Gastroesophageal sphincter (tissue), 3 donors: ENCODE data around the gene SLC52A3.

Source experiments
- CTCF ChIP-seq, 4 experiments: fragments of 200-600 bp in 2 of 4; fragments of 450-650 bp in 2 of 4; sonication (generic) in 1 of 4; IDR thresholded peaks; one replicate each; pipeline ENCODE4 v1.5.1; 2017 to 2019; ENCODE audit warnings: antibody characterized with exemption in 4 of 4, mild to moderate bottlenecking in 2 of 4, moderate library complexity in 2 of 4
- EP300 ChIP-seq: sonication (generic); formaldehyde crosslinking; IDR thresholded peaks from one replicate; pipeline ENCODE4 v1.6.1; 2017; ENCODE audit warnings: antibody characterized with exemption, mild to moderate bottlenecking
- POLR2A ChIP-seq, 2 donors: fragments of 450-650 bp; IDR thresholded peaks; one replicate each; pipeline ENCODE4 v1.6.1; 2017; ENCODE audit warnings: antibody characterized with exemption in 2 of 2, mild to moderate bottlenecking in 2 of 2, moderate library complexity in 1 of 2

DNA sequence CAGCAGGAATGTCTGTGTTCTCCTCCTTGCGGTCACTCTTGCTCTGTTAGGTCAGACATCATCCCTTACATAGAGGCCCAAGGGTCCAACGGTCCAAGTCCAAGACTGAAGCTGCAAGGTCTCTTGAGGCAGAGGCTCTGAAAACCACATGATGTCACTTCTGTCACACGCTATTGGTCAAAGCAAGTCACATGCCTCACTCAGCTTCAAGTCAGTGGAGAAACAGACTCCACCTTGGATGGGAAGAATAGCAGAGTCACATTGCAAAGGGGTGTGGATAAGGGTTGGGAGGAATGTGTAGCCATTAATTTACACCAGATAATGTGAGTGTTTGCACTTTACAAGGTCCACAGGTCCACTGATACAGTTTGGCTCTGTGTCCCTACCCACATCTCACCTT lies 17.5 kb downstream of the SLC52A3 start:
- TF ChIP-seq POLR2A (IDR thresholded peaks at IDR 0.05) (no peak), CTCF (IDR thresholded peaks at IDR 0.05) (no peak), EP300 (no peak)
